Measurements from ENCODE around the gene DPYD.

- TF ChIP-seq, protein P1, sequence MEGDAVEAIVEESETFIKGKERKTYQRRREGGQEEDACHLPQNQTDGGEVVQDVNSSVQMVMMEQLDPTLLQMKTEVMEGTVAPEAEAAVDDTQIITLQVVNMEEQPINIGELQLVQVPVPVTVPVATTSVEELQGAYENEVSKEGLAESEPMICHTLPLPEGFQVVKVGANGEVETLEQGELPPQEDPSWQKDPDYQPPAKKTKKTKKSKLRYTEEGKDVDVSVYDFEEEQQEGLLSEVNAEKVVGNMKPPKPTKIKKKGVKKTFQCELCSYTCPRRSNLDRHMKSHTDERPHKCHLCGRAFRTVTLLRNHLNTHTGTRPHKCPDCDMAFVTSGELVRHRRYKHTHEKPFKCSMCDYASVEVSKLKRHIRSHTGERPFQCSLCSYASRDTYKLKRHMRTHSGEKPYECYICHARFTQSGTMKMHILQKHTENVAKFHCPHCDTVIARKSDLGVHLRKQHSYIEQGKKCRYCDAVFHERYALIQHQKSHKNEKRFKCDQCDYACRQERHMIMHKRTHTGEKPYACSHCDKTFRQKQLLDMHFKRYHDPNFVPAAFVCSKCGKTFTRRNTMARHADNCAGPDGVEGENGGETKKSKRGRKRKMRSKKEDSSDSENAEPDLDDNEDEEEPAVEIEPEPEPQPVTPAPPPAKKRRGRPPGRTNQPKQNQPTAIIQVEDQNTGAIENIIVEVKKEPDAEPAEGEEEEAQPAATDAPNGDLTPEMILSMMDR (IDR thresholded peaks at IDR 0.05): no peak
- TF ChIP-seq ZFX (IDR thresholded peaks at IDR 0.05; ENCODE audit: borderline replicate concordance): no peak
Observed at GRCh38 chr1:97307151-97307550, 613.7 kb downstream of the DPYD start.
